ENCODE results near the gene FOXJ3. TPM values are rescaled to one million over a fixed set of nuclear protein-coding genes. Genes with fewer than 3 reads are reported as not detected.

Gene FOXJ3
- total and polyA plus RNA-seq, 8 donors, result 39.6 to 65.2 (median 57.0) TPM

DNA sequence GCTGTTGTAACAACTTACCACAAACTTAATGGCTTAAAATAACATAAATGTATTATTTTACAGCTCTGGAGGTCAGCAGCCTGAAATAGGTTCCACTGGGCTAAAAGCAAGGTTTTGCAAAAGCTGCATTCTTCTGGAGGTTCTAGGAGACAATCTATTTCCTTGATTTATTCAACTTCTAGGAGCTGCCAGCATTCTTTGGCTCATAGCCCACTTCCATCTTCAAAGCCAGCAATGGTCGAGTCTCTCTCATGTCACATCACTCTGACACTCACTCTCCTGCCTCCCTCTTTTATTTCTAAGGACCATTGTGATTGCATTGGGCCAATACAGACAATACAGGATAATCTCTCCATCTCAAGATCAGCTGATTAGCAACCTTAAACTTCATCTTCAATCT, 15.1 kb upstream of the FOXJ3 start:
- no peak overlapping the region for H3K27ac ChIP-seq
- intact Hi-C loops (cut with DNase I), result no loop called here
- ATAC-seq (no peak), DNase-seq (no peak)
- H3K36me3 ChIP-seq, result no peaks in the 10 kb centered on the region
- no peaks in the 10 kb centered on the region for H3K4me1 ChIP-seq
- TF ChIP-seq, protein P1, sequence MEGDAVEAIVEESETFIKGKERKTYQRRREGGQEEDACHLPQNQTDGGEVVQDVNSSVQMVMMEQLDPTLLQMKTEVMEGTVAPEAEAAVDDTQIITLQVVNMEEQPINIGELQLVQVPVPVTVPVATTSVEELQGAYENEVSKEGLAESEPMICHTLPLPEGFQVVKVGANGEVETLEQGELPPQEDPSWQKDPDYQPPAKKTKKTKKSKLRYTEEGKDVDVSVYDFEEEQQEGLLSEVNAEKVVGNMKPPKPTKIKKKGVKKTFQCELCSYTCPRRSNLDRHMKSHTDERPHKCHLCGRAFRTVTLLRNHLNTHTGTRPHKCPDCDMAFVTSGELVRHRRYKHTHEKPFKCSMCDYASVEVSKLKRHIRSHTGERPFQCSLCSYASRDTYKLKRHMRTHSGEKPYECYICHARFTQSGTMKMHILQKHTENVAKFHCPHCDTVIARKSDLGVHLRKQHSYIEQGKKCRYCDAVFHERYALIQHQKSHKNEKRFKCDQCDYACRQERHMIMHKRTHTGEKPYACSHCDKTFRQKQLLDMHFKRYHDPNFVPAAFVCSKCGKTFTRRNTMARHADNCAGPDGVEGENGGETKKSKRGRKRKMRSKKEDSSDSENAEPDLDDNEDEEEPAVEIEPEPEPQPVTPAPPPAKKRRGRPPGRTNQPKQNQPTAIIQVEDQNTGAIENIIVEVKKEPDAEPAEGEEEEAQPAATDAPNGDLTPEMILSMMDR (IDR thresholded peaks at IDR 0.05), result no peak
- no peaks in the 10 kb centered on the region for H3K9me3 ChIP-seq
- peaks cover 0 to 7% of the 10 kb centered on the region in 2 donors for H3K27me3 ChIP-seq
- H3K4me3 ChIP-seq, result no peak overlapping the region

DNA sequence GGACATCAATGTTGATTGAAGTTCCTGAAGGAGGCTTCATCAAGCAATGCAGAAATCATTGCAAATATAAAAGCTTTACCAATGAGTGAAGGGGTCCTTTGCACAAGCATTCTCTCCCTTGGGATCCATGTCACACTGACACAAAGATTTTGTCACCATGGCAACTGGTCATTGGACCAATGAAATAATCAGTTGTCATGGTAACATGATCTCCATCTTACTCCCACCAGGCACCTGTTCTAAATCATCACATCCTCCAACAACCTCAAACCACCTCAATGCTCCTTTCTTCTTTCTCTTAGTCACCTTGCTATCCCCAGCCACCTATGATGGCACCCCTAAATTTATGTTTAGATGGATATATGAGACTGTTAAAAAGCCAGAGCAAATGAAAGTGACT, 13.5 kb upstream of the FOXJ3 start:
- H3K4me1 ChIP-seq, result no peaks in the 10 kb centered on the region
- TF ChIP-seq, protein P1 (IDR thresholded peaks at IDR 0.05), result no peak
- H3K36me3 ChIP-seq, result no peaks in the 10 kb centered on the region
- no peak for ATAC-seq
- no peak for DNase-seq
- intact Hi-C loops (cut with DNase I), result no loop called here
- no peak overlapping the region for H3K27ac ChIP-seq
- no peak overlapping the region for H3K4me3 ChIP-seq
- H3K9me3 ChIP-seq, result no peaks in the 10 kb centered on the region
- peaks cover 0 to 7% of the 10 kb centered on the region in 2 donors for H3K27me3 ChIP-seq

DNA sequence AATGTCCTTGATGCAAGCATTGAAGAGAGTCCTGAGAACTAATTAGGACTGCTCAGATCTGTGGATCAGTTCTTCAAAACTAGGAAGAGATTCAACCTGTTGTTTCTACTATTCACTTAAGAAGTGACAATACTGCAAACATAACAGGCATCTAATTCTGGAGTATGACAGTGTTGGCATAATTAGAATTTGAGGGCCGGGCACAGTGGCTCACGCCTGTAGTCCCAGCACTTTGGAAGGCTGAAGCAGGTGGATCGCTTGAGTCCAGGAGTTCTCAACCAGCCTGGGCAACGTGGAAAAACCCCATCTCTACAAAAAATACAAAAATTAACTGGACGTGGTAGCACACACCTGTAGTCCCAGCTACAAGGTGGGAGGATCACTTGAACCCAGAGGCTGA, 8.0 kb upstream of the FOXJ3 start:
- TF ChIP-seq, protein P1 (IDR thresholded peaks at IDR 0.05), result no peak
- DNase-seq (no peak), ATAC-seq (no peak)
- H3K36me3 ChIP-seq, result no peaks in the 10 kb centered on the region
- H3K4me1 ChIP-seq, result peaks cover 0 to 11% of the 10 kb centered on the region in 2 donors
- H3K27ac ChIP-seq, result no peak overlapping the region
- no peak overlapping the region for H3K4me3 ChIP-seq
- H3K27me3 ChIP-seq, result no peaks in the 10 kb centered on the region
- H3K9me3 ChIP-seq, result no peaks in the 10 kb centered on the region
- intact Hi-C loops (cut with DNase I), result no loop called here

DNA sequence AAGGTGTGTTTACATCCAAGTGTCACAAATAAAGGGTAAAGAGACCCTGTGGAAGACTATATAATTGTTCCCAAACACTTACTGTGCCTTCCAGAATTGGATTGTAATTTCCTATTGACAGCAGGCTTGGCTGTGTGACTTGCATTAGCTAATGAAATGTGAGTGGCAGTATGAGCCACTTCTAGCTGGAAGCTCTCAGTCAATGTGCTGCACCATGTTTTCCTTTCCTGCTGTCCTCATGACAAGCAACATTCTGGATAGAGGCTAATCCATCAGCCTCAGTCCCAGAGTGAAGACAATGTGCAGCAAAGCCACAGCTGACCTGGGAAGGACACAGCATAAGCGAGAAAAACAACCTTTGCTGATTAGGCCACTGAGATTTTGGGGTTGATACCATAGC, 5.9 kb upstream of the FOXJ3 start:
- Histone ChIP-seq H3K27ac (peak overlapping the region in 1 of 2 donors; percentile 35), H3K4me1 (peaks cover 9 to 11% of the 10 kb centered on the region in 2 donors), H3K9me3 (no peaks in the 10 kb centered on the region), H3K4me3 (no peak overlapping the region), H3K27me3 (no peaks in the 10 kb centered on the region), H3K36me3 (no peaks in the 10 kb centered on the region)
- TF ChIP-seq, protein P1 (IDR thresholded peaks at IDR 0.05), result no peak
- DNase-seq (no peak), ATAC-seq (no peak)
- intact Hi-C loops (cut with DNase I), result no loop called here

DNA sequence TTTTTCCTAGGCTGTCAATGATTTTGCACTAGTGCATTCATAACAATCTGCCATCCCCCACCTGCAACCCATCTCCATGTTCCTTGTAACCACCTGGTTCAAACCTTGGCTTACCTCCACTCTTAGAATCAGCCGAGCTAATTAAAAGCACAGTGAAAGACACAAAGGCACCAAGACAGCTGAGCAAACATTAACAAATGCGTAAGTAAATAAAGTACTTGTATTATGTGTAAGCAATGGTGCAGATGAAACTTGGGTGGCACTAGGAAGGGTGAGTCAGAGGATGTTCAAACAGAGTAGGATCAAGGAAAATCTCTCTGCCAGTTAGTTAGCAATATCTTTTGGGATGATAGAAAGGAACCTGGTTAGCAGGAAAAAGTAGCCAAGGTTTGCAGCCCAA, 5.1 kb upstream of the FOXJ3 start:
- Histone ChIP-seq H3K27me3 (no peaks in the 10 kb centered on the region), H3K36me3 (no peaks in the 10 kb centered on the region), H3K4me3 (no peak overlapping the region), H3K4me1 (peaks cover 11 to 12% of the 10 kb centered on the region in 2 donors), H3K27ac (peak overlapping the region in 1 of 2 donors; percentile 35), H3K9me3 (no peaks in the 10 kb centered on the region)
- TF ChIP-seq, protein P1 (IDR thresholded peaks at IDR 0.05), result no peak
- intact Hi-C loops (cut with DNase I), result no loop called here
- peak in 1 of 4 donors; percentile 26 for DNase-seq
- ATAC-seq, result peak; percentile 68

Measured in left lung (tissue), 10 donors.